Endothelial cell of umbilical vein (primary cell): ENCODE measurements around the gene IL34. TPM values are rescaled to one million over a fixed set of nuclear protein-coding genes. Genes with fewer than 3 reads are reported as not detected.

Source experiments
- BruUV-seq: library from RNA; stranded (reverse); fragments of 400-500 nt; replicated peaks from 2 replicates; lab custom pipeline; 2021; lab: Mats Ljungman, UMichigan
- CTCF ChIA-PET: fragments of 300-600, 350-600 bp; sonication (Branson Sonifier 250); formaldehyde crosslinking; loops from one replicate; lab custom pipeline; 2021; ENCODE audit warnings: antibody characterized with exemption, inconsistent platforms; lab: Charles Lee
- POLR2A ChIA-PET: fragments of 300-600, 350-600 bp; sonication (Branson Sonifier 250); formaldehyde crosslinking; loops from one replicate; lab custom pipeline; 2021; ENCODE audit warnings: antibody characterized with exemption, inconsistent platforms; lab: Charles Lee
- DNase-seq: peaks from one replicate; pipeline ENCODE4 v3.0.0-alpha.2; 2011; ENCODE audit warnings: low read depth, low spot score
- FAIRE-seq: peaks from 2 replicates; lab custom pipeline; 2011; peaks lifted over from hg19 to GRCh38; lab: Jason Lieb, UNC
- H2AFZ ChIP-seq: 2 replicates; pipeline ENCODE4 v1.6.0; 2012; ENCODE audit warnings: low read depth, low read length, control low read depth, inconsistent platforms
- H3K27ac ChIP-seq: 2 replicates; pipeline ENCODE4 v1.5.1; 2011; ENCODE audit warnings: low read depth, mild to moderate bottlenecking, control low read depth, low read length, moderate library complexity; ENCODE audit not compliant: insufficient read depth
- H3K27me3 ChIP-seq, 2 experiments: 2 replicates each; pipeline versions ENCODE4 v1.6.0 to v1.6.1; 2011; ENCODE audit warnings: low read length in 2 of 2, mixed read lengths in 1 of 2; ENCODE audit not compliant: control insufficient read depth in 2 of 2, insufficient read depth in 2 of 2
- H3K36me3 ChIP-seq, 2 experiments: 2 replicates in 1 of 2; 3 replicates in 1 of 2; pipeline ENCODE4 v1.5.1; 2011; ENCODE audit warnings: low read length in 2 of 2, mild to moderate bottlenecking in 1 of 2, moderate library complexity in 1 of 2; ENCODE audit not compliant: control insufficient read depth in 2 of 2, insufficient read depth in 2 of 2; ENCODE audit errors: extremely low read depth in 1 of 2
- H3K4me1 ChIP-seq: 3 replicates; pipeline ENCODE4 v1.5.1; 2011; ENCODE audit warnings: mild to moderate bottlenecking, low read length; ENCODE audit not compliant: control insufficient read depth, insufficient read depth; ENCODE audit errors: extremely low read depth
- H3K4me2 ChIP-seq: 2 replicates; pipeline ENCODE4 v1.6.1; 2011; ENCODE audit warnings: low read length, control low read depth, mixed read lengths; ENCODE audit not compliant: insufficient read depth
- H3K4me3 ChIP-seq, 3 experiments: fragments of 200-600 bp in 1 of 3; sonication (generic), shearing (Covaris generic) in 1 of 3; replicated peaks in 1 of 3; 2 replicates each; pipeline ENCODE4 v1.5.1; 2011 to 2016; ENCODE audit warnings: control low read depth in 3 of 3, low read length in 3 of 3, mild to moderate bottlenecking in 2 of 3, inconsistent platforms in 1 of 3, low read depth in 1 of 3, moderate library complexity in 1 of 3; ENCODE audit not compliant: insufficient read depth in 1 of 3
- H3K79me2 ChIP-seq: 2 replicates; pipeline ENCODE4 v1.6.0; 2012; ENCODE audit warnings: low read length, inconsistent platforms; ENCODE audit not compliant: control insufficient read depth, insufficient read depth
- H3K9ac ChIP-seq: replicated peaks from 2 replicates; pipeline ENCODE3; 2011; ENCODE audit warnings: low read length, control low read depth; ENCODE audit not compliant: insufficient read depth; ENCODE audit errors: extremely low read depth
- H3K9me1 ChIP-seq: replicated peaks from 3 replicates; pipeline ENCODE4 v1.6.0; 2011; ENCODE audit warnings: mild to moderate bottlenecking, low read length; ENCODE audit not compliant: control insufficient read depth, insufficient read depth; ENCODE audit errors: extremely low read depth
- H3K9me3 ChIP-seq: replicated peaks from 2 replicates; pipeline ENCODE4 v1.5.1; 2012; ENCODE audit warnings: low read length, inconsistent platforms; ENCODE audit not compliant: control insufficient read depth, insufficient read depth
- H4K20me1 ChIP-seq: replicated peaks from 2 replicates; pipeline ENCODE3; 2011; ENCODE audit warnings: mild to moderate bottlenecking, low read length; ENCODE audit not compliant: control insufficient read depth, insufficient read depth; ENCODE audit errors: extremely low read depth
- CTCF ChIP-seq, 2 donors: IDR thresholded peaks; 1 replicate in 1 of 2; 2 replicates in 1 of 2; pipeline ENCODE4 v1.5.1; 2011; ENCODE audit warnings: low read length in 2 of 2, mild to moderate bottlenecking in 2 of 2, moderate library complexity in 2 of 2, control low read depth in 1 of 2, inconsistent platforms in 1 of 2, low read depth in 1 of 2; ENCODE audit not compliant: insufficient read depth in 1 of 2; ENCODE audit errors: extremely low read depth in 1 of 2
- EZH2 ChIP-seq: IDR thresholded peaks from 2 replicates; pipeline ENCODE4 v1.6.1; 2012; ENCODE audit warnings: borderline replicate concordance, low read depth, mild to moderate bottlenecking, moderate library complexity, low read length, inconsistent platforms; ENCODE audit not compliant: severe bottlenecking
- FOS ChIP-seq: IDR thresholded peaks from 2 replicates; pipeline ENCODE4 v1.6.1; 2011; ENCODE audit warnings: mild to moderate bottlenecking, low read length, moderate library complexity, borderline replicate concordance; ENCODE audit not compliant: insufficient read depth
- GATA2 ChIP-seq: IDR thresholded peaks from 2 replicates; pipeline ENCODE4 v1.7.0; 2011; ENCODE audit warnings: low read depth, mild to moderate bottlenecking, moderate library complexity, mixed read lengths, low read length; ENCODE audit not compliant: insufficient read length, insufficient read depth
- JUN ChIP-seq: IDR thresholded peaks from 2 replicates; pipeline ENCODE4 v1.6.1; 2011; ENCODE audit warnings: borderline replicate concordance, low read depth; ENCODE audit not compliant: insufficient read length, insufficient read depth
- MAX ChIP-seq: IDR thresholded peaks from 2 replicates; pipeline ENCODE4 v1.6.1; 2011; ENCODE audit not compliant: insufficient read depth, insufficient read length
- MYC ChIP-seq: IDR thresholded peaks from one replicate; pipeline ENCODE4 v1.6.1; 2011; ENCODE audit warnings: mild to moderate bottlenecking, low read depth, low read length
- POLR2A ChIP-seq: IDR thresholded peaks from 2 replicates; pipeline ENCODE4 v1.6.1; 2012; ENCODE audit warnings: low read depth, mild to moderate bottlenecking, control low read depth, low read length
- POLR2AphosphoS5 ChIP-seq: IDR thresholded peaks from 2 replicates; pipeline ENCODE4 v1.6.1; 2012; ENCODE audit warnings: low read depth, mild to moderate bottlenecking, control low read depth, low read length, moderate library complexity; ENCODE audit not compliant: insufficient read depth
- dilution Hi-C: fragments of 300-500 bp; cut with MboI; formaldehyde crosslinking; loops from one replicate; pipeline ENCODE4 v1.15.0; 2019; ENCODE audit warnings: low sequenced_read_pairs; ENCODE audit not compliant: extremely low pct_ligation_motif_present
- intact Hi-C: fragments of 100-400 bp; cut with micrococcal nuclease; formaldehyde crosslinking; loops from one replicate; pipeline ENCODE4 v1.10.0; 2022
- polyA plus RNA-seq, 4 experiments: library from polyadenylated mRNA; depleted of rRNA in 3 of 4; stranded (reverse) in 3 of 4; unstranded in 1 of 4; fragments of >200 nt; gene quantifications; 2 replicates each; pipeline versions ENCODE4 v1.2.1 to v1.2.3, GENCODE V29; 2011 to 2012; ENCODE audit warnings: missing spikeins in 1 of 4
- total RNA-seq: library from RNA; stranded (reverse); gene quantifications from 2 replicates; pipeline ENCODE4 v1.2.3, GENCODE V29; 2021

The IL34 gene
- total and polyA plus RNA-seq, 2 donors (not counting 3 experiments of a cell fraction or from before 2014, with no cell fraction given), result 0.88 to 0.97 TPM

GRCh38 chr16:70692130-70692872 is 45.9 kb downstream of the IL34 start:
- intact Hi-C loops, result no loop called here
- Histone ChIP-seq H3K4me3 (no peak overlapping the region), H3K27ac (no peak overlapping the region), H3K79me2 (no peaks in the 10 kb centered on the region), H3K4me1 (peaks cover 47% of the 10 kb centered on the region), H3K9ac (no peak overlapping the region), H3K9me3 (no peaks in the 10 kb centered on the region), H3K4me2 (no peak overlapping the region), H3K9me1 (no peaks in the 10 kb centered on the region), H3K36me3 (no peaks in the 10 kb centered on the region), H2AFZ (no peak overlapping the region), H3K27me3 (no peaks in the 10 kb centered on the region), H4K20me1 (no peaks in the 10 kb centered on the region)
- DNase-seq (no peak), FAIRE-seq (no peak)
- ChIA-PET POLR2A (no interaction called here), CTCF (no interaction called here)
- BruUV-seq, result no TSS peak
- dilution Hi-C loops, result no loop called here
- TF ChIP-seq EZH2 (no peak), JUN (no peak), POLR2AphosphoS5 (no peak), FOS (no peak), GATA2 (no peak), POLR2A (no peak), CTCF (IDR thresholded peaks at IDR 0.05; ENCODE audit: extremely low read depth in 1 of 2, insufficient read depth in 1 of 2, low read depth in 1 of 2, low read length in 2 of 2) (no peak), MYC (no peak), MAX (no peak)
